ENCODE results near the gene SGPP1. TPM values are rescaled to one million over a fixed set of nuclear protein-coding genes. Genes with fewer than 3 reads are reported as not detected.

SGPP1 gene
- total RNA-seq, 1 experiment from 2014 or later: 17.7 TPM

DNA sequence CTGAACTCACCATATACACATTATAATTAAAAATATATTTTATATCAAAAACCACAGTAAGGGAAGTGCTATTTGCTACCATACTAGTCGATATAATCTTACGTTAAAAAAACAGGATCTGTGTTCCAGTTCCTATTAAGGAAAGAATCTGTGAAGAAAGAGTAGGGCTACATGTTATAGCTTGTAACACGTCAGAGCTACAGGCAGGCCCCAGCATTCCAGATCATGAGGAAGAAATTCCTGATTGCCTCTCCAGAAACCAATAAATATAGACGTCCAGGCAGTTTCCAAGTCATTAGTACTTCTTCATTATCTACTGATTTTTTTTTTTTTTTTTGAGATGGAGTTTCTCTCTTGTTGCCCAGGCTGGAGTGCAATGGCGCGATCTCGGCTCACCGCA, 20.6 kb downstream of the SGPP1 start:
- ChIA-PET CTCF (no interaction called here), POLR2A (no interaction called here), RAD21 (ENCODE audit: low non-redundant PET in 1 of 2, low total read pairs in 2 of 2, uncharacterized antibody in 2 of 2, unreplicated experiment in 2 of 2) (no interaction called here)
- no TSS peak for BruUV-seq (replicated peaks)
- H3K36me3 ChIP-seq (ENCODE audit: control insufficient read depth in 1 of 2, insufficient read depth in 2 of 2, low read length in 2 of 2): no peaks in the 10 kb centered on the region
- peaks cover 5% of the 10 kb centered on the region; the same call in 1 of the 2 replicates for H4K20me1 ChIP-seq (ENCODE audit: insufficient read depth)
- no peaks in the 10 kb centered on the region for H3K4me1 ChIP-seq (ENCODE audit: control insufficient read depth in 1 of 2, insufficient read depth in 2 of 2, low read length in 2 of 2)
- H2AFZ ChIP-seq (ENCODE audit: low read depth, low read length, poor library complexity, severe bottlenecking): no peak overlapping the region
- peaks cover 50% of the 10 kb centered on the region for H3K79me2 ChIP-seq (ENCODE audit: insufficient read depth, low read length)
- no peak overlapping the region for H3K4me2 ChIP-seq (ENCODE audit: low read length)
- intact Hi-C loops (cut with micrococcal nuclease): no loop called here
- no peaks in the 10 kb centered on the region for H3K27me3 ChIP-seq (ENCODE audit: insufficient read depth, low read length)
- no peaks in the 10 kb centered on the region for H3K9me2 ChIP-seq (ENCODE audit: insufficient read depth)
- no peak overlapping the region for H3K4me3 ChIP-seq (replicated peaks in 1 of 2; ENCODE audit: low read depth in 1 of 2, low read length in 2 of 2)
- no peak overlapping the region for H3K9ac ChIP-seq (ENCODE audit: low read length)
- H3K9me3 ChIP-seq (ENCODE audit: control insufficient read depth in 1 of 2, insufficient read depth in 1 of 2, low read depth in 1 of 2, low read length in 2 of 2): no peaks in the 10 kb centered on the region
- DNase-seq (ENCODE audit: low read depth, low spot score): no peak
- H3K27ac ChIP-seq (ENCODE audit: low read depth, low read length): no peak overlapping the region
- TF ChIP-seq, protein P1, sequence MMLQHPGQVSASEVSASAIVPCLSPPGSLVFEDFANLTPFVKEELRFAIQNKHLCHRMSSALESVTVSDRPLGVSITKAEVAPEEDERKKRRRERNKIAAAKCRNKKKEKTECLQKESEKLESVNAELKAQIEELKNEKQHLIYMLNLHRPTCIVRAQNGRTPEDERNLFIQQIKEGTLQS (IDR thresholded peaks at IDR 0.05): no peak
- no peak for TF ChIP-seq CBX3 (IDR thresholded peaks at IDR 0.05; ENCODE audit: low read depth)
- TF ChIP-seq, protein P2, sequence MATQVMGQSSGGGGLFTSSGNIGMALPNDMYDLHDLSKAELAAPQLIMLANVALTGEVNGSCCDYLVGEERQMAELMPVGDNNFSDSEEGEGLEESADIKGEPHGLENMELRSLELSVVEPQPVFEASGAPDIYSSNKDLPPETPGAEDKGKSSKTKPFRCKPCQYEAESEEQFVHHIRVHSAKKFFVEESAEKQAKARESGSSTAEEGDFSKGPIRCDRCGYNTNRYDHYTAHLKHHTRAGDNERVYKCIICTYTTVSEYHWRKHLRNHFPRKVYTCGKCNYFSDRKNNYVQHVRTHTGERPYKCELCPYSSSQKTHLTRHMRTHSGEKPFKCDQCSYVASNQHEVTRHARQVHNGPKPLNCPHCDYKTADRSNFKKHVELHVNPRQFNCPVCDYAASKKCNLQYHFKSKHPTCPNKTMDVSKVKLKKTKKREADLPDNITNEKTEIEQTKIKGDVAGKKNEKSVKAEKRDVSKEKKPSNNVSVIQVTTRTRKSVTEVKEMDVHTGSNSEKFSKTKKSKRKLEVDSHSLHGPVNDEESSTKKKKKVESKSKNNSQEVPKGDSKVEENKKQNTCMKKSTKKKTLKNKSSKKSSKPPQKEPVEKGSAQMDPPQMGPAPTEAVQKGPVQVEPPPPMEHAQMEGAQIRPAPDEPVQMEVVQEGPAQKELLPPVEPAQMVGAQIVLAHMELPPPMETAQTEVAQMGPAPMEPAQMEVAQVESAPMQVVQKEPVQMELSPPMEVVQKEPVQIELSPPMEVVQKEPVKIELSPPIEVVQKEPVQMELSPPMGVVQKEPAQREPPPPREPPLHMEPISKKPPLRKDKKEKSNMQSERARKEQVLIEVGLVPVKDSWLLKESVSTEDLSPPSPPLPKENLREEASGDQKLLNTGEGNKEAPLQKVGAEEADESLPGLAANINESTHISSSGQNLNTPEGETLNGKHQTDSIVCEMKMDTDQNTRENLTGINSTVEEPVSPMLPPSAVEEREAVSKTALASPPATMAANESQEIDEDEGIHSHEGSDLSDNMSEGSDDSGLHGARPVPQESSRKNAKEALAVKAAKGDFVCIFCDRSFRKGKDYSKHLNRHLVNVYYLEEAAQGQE (IDR thresholded peaks at IDR 0.05; ENCODE audit: low read depth): no peak
- TF ChIP-seq ZNF274 (IDR thresholded peaks at IDR 0.05; ENCODE audit: low read depth, low read length): no peak
- no peak for TF ChIP-seq SRF (IDR thresholded peaks at IDR 0.05; ENCODE audit: low read depth)
- TF ChIP-seq TCF7L2 (IDR thresholded peaks at IDR 0.05; ENCODE audit: borderline replicate concordance, extremely low read depth, insufficient read depth, insufficient read length): no peak
- TF ChIP-seq, protein P3, sequence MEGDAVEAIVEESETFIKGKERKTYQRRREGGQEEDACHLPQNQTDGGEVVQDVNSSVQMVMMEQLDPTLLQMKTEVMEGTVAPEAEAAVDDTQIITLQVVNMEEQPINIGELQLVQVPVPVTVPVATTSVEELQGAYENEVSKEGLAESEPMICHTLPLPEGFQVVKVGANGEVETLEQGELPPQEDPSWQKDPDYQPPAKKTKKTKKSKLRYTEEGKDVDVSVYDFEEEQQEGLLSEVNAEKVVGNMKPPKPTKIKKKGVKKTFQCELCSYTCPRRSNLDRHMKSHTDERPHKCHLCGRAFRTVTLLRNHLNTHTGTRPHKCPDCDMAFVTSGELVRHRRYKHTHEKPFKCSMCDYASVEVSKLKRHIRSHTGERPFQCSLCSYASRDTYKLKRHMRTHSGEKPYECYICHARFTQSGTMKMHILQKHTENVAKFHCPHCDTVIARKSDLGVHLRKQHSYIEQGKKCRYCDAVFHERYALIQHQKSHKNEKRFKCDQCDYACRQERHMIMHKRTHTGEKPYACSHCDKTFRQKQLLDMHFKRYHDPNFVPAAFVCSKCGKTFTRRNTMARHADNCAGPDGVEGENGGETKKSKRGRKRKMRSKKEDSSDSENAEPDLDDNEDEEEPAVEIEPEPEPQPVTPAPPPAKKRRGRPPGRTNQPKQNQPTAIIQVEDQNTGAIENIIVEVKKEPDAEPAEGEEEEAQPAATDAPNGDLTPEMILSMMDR (IDR thresholded peaks at IDR 0.05 in 2 of 3, conservative IDR thresholded peaks at IDR 0.05 in 1 of 3; ENCODE audit: borderline replicate concordance in 1 of 3, insufficient read depth in 1 of 3, low read depth in 2 of 3, low read length in 2 of 3): no peak
- TF ChIP-seq EZH2 (IDR thresholded peaks at IDR 0.05): no peak
- no peak for ATAC-seq

Measured in HCT116 (cell line).